Measurements from ENCODE around the gene FSD1L.

The FSD1L gene

DNA sequence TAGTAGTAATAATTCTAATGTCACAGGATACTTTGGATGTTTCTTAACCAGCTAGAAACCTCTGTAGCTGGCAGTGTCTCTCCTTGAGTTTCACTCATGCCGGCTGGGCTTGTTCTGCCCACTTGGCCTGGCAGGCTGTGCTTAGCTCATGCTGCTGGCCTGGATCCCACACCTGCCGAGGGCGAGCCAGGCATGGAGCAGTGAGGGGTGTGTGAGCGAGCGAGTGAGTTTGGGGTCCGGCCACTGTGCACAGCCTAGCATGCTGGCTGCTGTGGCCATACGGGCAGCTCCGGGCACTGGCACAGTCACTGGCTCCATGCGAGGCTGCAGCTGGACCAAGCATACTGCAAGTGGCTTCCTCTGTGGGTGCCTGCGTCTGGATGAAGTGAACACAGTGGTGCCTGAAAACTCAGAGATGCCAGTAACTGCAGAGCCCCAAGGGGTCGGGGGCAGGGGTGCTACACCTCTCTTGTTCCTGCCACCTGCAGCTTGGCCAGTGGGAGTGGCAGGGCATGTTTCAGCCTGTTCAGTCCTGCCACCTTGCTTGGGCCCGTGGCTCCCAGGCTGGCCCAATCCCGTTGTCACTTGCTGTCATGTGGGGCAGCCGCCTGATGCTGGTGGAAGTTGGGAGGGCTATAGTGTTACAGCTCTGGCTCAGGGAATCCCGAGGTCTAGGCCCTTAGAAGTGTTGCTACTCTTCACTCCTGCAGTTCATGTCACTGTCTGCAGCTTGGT, 9.9 kb downstream of the FSD1L start:
- TF ChIP-seq, protein P1, sequence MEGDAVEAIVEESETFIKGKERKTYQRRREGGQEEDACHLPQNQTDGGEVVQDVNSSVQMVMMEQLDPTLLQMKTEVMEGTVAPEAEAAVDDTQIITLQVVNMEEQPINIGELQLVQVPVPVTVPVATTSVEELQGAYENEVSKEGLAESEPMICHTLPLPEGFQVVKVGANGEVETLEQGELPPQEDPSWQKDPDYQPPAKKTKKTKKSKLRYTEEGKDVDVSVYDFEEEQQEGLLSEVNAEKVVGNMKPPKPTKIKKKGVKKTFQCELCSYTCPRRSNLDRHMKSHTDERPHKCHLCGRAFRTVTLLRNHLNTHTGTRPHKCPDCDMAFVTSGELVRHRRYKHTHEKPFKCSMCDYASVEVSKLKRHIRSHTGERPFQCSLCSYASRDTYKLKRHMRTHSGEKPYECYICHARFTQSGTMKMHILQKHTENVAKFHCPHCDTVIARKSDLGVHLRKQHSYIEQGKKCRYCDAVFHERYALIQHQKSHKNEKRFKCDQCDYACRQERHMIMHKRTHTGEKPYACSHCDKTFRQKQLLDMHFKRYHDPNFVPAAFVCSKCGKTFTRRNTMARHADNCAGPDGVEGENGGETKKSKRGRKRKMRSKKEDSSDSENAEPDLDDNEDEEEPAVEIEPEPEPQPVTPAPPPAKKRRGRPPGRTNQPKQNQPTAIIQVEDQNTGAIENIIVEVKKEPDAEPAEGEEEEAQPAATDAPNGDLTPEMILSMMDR (IDR thresholded peaks at IDR 0.05; ENCODE audit: insufficient read depth, missing control alignments), result no peak
- no peak for FAIRE-seq
- no peak for DNase-seq (ENCODE audit: insufficient read length, low spot score)

DNA sequence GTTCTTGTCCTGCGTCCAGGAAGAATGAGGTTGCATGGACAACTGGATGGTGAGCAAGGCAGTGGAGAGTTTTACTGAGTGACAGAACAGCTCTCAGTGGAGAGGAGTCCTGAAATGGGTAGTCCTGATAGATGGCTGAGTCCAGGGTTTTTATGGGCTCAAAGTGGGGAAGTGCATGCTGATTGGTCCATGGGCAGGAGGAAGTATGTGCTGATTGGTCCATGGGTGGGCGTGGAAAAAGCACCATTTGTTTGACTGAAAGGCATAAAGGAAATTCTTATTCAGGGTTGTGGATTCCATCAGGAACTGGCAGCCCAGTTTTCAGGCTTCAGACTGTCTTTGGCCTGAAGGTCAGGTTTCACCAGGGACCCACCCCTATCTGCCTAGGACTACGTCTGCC, 10.6 kb downstream of the FSD1L start:
- FAIRE-seq (no peak), DNase-seq (ENCODE audit: insufficient read length, low spot score) (no peak)

GRCh38 chr9:105459336-105459735, 11.5 kb downstream of the FSD1L start:
- DNase-seq (ENCODE audit: insufficient read length, low spot score) (no peak), FAIRE-seq (no peak)
- TF ChIP-seq, protein P1 (IDR thresholded peaks at IDR 0.05; ENCODE audit: insufficient read depth, missing control alignments), result no peak

More for the DNA sequence above, 10.6 kb downstream of the FSD1L start:
- TF ChIP-seq, protein P1 (IDR thresholded peaks at IDR 0.05; ENCODE audit: insufficient read depth, missing control alignments), result no peak

DNA sequence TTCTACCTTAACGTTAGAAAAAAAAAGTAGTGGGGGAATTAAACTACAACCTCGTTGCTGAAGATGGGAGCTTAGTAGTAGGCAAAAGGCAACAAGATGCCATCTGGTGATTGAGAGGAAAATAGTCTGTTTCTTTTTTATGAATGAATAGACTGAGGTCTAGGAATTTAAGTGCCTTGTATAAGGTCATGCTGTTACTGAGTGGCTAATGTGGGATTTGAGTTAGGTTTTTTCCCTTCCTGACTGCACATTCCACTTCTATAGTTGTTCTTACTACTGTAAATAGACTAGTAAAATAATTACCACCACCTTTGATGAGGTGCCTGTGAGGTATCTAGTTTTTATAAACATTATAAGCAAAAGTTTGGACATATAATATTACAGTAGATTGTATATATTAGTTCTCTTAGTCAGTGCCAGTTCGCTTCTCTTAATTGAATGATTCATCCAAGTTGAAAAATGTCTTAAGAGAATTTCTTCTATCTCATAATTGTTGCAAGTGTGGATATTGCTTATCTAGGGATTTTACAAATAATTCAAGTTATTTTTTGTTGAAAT, 19.1 kb downstream of the FSD1L start:
- FAIRE-seq (no peak), DNase-seq (ENCODE audit: insufficient read length, low spot score) (no peak)
- TF ChIP-seq, protein P1 (IDR thresholded peaks at IDR 0.05; ENCODE audit: insufficient read depth, missing control alignments), result no peak

- TF ChIP-seq, protein P1 (IDR thresholded peaks at IDR 0.05; ENCODE audit: insufficient read depth, missing control alignments), result no peak
- no peak for FAIRE-seq
- DNase-seq (ENCODE audit: insufficient read length, low spot score), result no peak
Measured at GRCh38 chr9:105468875-105469274, 21.0 kb downstream of the FSD1L start.

- FAIRE-seq (no peak), DNase-seq (ENCODE audit: insufficient read length, low spot score) (no peak)
- TF ChIP-seq, protein P1 (IDR thresholded peaks at IDR 0.05; ENCODE audit: insufficient read depth, missing control alignments), result no peak
Measured at GRCh38 chr9:105473221-105473620, 25.4 kb downstream of the FSD1L start.

DNA sequence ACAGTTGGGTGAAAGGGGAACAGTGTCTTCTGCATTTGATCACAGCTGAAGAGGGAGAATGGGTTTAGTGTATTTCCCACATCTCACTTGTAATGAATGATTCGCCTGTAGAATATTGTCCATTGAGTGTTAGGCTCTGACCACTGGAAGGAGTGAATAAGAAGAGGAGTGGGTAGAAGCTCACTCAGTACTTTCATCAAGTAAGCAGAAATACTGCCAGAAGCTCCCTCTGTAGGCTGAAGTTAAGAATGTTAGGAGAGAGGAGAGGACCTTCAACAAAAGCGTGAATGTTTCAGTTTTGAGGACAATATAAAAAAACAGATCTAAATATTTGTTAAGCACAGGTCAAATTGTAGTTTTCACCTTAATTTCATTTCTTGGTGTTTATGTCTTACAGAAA, 27.5 kb downstream of the FSD1L start:
- TF ChIP-seq, protein P1 (IDR thresholded peaks at IDR 0.05; ENCODE audit: insufficient read depth, missing control alignments), result peak; percentile 44
- DNase-seq (ENCODE audit: insufficient read length, low spot score), result no peak
- no peak for FAIRE-seq

Measured in D721Med (cell line).